Esophagus muscularis mucosa (tissue), 3 donors: ENCODE data around the gene KCNE4.

Experiments
- POLR2A ChIP-seq: fragments of 450-650 bp; IDR thresholded peaks from one replicate; pipeline ENCODE4 v1.6.1; 2017; ENCODE audit warnings: antibody characterized with exemption, moderate library complexity, mild to moderate bottlenecking, low read depth
- TF ChIP-seq, protein P1 (sequence below), 3 experiments: fragments of 200-600 bp in 2 of 3; fragments of 450-650 bp in 1 of 3; sonication (generic) in 2 of 3; IDR thresholded peaks; one replicate each; pipeline ENCODE4 v1.5.1; 2017 to 2019; ENCODE audit warnings: antibody characterized with exemption in 3 of 3, mild to moderate bottlenecking in 2 of 3, moderate library complexity in 1 of 3

DNA sequence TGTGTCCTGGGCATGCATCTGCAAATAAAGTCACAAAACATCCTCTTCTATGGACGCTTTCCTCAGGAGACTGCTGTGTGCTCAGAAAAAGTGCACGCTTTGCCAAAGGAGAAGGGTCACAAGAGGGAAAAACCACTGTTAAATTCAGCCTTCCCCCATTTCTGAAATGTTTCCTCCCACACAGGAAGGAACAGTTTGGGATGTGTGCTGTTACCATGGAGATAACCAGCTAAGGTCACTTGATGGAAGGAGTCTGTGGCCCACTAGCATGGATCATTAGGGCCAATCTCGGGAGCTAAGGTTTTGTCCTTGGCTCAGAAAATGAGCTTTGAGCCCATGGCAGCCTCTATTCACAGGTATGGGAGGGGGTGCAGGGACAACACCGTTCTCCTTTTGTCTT lies 5.6 kb downstream of the KCNE4 start:
- TF ChIP-seq, protein P1, sequence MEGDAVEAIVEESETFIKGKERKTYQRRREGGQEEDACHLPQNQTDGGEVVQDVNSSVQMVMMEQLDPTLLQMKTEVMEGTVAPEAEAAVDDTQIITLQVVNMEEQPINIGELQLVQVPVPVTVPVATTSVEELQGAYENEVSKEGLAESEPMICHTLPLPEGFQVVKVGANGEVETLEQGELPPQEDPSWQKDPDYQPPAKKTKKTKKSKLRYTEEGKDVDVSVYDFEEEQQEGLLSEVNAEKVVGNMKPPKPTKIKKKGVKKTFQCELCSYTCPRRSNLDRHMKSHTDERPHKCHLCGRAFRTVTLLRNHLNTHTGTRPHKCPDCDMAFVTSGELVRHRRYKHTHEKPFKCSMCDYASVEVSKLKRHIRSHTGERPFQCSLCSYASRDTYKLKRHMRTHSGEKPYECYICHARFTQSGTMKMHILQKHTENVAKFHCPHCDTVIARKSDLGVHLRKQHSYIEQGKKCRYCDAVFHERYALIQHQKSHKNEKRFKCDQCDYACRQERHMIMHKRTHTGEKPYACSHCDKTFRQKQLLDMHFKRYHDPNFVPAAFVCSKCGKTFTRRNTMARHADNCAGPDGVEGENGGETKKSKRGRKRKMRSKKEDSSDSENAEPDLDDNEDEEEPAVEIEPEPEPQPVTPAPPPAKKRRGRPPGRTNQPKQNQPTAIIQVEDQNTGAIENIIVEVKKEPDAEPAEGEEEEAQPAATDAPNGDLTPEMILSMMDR (IDR thresholded peaks at IDR 0.05): no peak
- no peak for TF ChIP-seq POLR2A
